Fibroblast of lung (primary cell): ENCODE results near the gene DHX58. TPM values are rescaled to one million over a fixed set of nuclear protein-coding genes. Genes with fewer than 3 reads are reported as not detected.

Experiments
- DNase-seq, 2 donors: peaks; one replicate each; pipeline versions ENCODE4 v3.0.0 to v3.0.0-alpha.2; 2010; ENCODE audit warnings: low read depth in 2 of 2
- H2AFZ ChIP-seq: 2 replicates; pipeline ENCODE4 v1.5.1; 2012; ENCODE audit warnings: low read length, control low read depth, inconsistent platforms
- H3K27ac ChIP-seq: 2 replicates; pipeline ENCODE4 v1.5.1; 2011; ENCODE audit warnings: low read length, control low read depth; ENCODE audit not compliant: insufficient read depth
- H3K27me3 ChIP-seq: 2 replicates; pipeline ENCODE4 v1.5.1; 2011; ENCODE audit warnings: mild to moderate bottlenecking, low read length; ENCODE audit not compliant: control insufficient read depth, insufficient read depth
- H3K36me3 ChIP-seq: 2 replicates; pipeline ENCODE4 v1.5.1; 2011; ENCODE audit warnings: low read length; ENCODE audit not compliant: control insufficient read depth, insufficient read depth
- H3K4me1 ChIP-seq: 2 replicates; pipeline ENCODE4 v1.5.1; 2011; ENCODE audit warnings: low read length; ENCODE audit not compliant: control insufficient read depth, insufficient read depth; ENCODE audit errors: extremely low read depth
- H3K4me2 ChIP-seq: 2 replicates; pipeline ENCODE4 v1.5.1; 2011; ENCODE audit warnings: low read length, control low read depth; ENCODE audit not compliant: insufficient read depth; ENCODE audit errors: extremely low read depth
- H3K4me3 ChIP-seq, 4 experiments: fragments of 200-600 bp in 1 of 4; sonication (generic) in 1 of 4; replicated peaks in 1 of 4; 2 replicates each; pipeline ENCODE4 v1.5.1; 2011 to 2016; ENCODE audit warnings: low read length in 4 of 4, low read depth in 3 of 4, mild to moderate bottlenecking in 3 of 4, control low read depth in 2 of 4, inconsistent platforms in 1 of 4, mixed read lengths in 1 of 4; ENCODE audit not compliant: insufficient read depth in 1 of 4; ENCODE audit errors: control extremely low read depth in 1 of 4
- H3K79me2 ChIP-seq: 2 replicates; pipeline ENCODE4 v1.5.1; 2012; ENCODE audit warnings: mild to moderate bottlenecking, low read length, inconsistent platforms; ENCODE audit not compliant: control insufficient read depth, insufficient read depth
- H3K9ac ChIP-seq: 2 replicates; pipeline ENCODE4 v1.5.1; 2011; ENCODE audit warnings: mild to moderate bottlenecking, low read length, control low read depth; ENCODE audit not compliant: insufficient read depth
- H3K9me3 ChIP-seq: 2 replicates; pipeline ENCODE4 v1.5.1; 2012; ENCODE audit warnings: low read depth, low read length; ENCODE audit not compliant: control insufficient read depth, insufficient read depth
- H4K20me1 ChIP-seq: 2 replicates; pipeline ENCODE4 v1.5.1; 2011; ENCODE audit warnings: low read length; ENCODE audit not compliant: control insufficient read depth, insufficient read depth; ENCODE audit errors: extremely low read depth
- EZH2 ChIP-seq: IDR thresholded peaks from 2 replicates; pipeline ENCODE4 v1.5.1; 2012; ENCODE audit warnings: low read length, control low read depth, mild to moderate bottlenecking; ENCODE audit errors: missing control alignments
- polyA plus RNA-seq, 2 donors: library from polyadenylated mRNA; depleted of rRNA in 1 of 2; stranded (reverse) in 1 of 2; unstranded in 1 of 2; fragments of >200 nt; gene quantifications; 2 replicates each; pipeline ENCODE4 v1.2.1, GENCODE V29; 2011 to 2012; ENCODE audit warnings: missing spikeins in 1 of 2
- total RNA-seq: library from RNA; depleted of rRNA; stranded (reverse); fragments of >200 nt; gene quantifications from 2 replicates; pipeline ENCODE4 v1.2.1, GENCODE V29; 2014
- TF ChIP-seq, protein P1 (sequence below), 2 donors: IDR thresholded peaks in 1 of 2; conservative IDR thresholded peaks in 1 of 2; 1 replicate in 1 of 2; 2 replicates in 1 of 2; pipeline ENCODE4 v1.5.1; 2011 to 2012; ENCODE audit warnings: low read length in 2 of 2, control low read depth in 1 of 2, inconsistent platforms in 1 of 2, low read depth in 1 of 2, mild to moderate bottlenecking in 1 of 2

DHX58 gene
- total and polyA plus RNA-seq, 2 donors (not counting 1 experiment from before 2014, with no cell fraction given) = 8.0 to 18.3 TPM

DNA sequence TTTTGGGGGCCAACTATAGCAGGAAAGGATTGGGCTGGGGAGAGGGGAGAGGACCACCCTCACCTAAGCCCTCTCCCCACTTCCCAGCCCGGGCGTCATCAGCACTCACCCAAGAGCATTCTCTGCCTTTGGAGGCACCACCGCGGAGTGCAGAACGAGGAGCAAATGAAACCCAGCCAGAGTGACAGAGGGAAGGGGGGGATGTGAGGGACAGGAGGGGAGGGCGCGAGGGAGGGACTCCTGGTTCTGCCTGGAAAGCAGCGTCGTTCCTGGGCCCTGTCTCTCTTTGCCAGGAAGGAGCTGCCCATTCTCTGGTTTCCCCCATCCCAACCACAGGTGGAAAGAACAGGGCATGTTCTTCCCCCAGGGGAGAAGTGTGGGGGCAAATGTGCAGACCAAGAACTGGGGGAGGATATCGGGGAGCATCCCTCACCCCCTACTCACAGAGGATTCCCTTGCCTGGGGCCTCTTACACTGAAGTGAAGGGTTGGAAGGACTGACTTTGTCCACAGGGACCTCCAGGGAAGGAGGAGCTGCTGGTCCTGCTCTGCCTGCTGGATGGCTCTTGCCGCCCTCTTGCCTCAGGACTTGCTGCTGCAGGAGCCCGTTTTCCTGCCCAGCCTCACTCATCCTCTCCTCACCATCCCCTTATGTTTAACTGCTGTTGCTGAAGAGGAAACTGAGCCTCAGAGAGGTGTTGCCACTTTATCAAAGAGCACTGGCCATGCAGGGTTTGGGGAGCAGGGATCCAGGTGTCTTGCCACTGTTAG, 58.6 kb downstream of the DHX58 start:
- no peaks in the 10 kb centered on the region for H3K79me2 ChIP-seq
- H3K4me3 ChIP-seq = no peak overlapping the region
- no peak overlapping the region for H3K9ac ChIP-seq
- no peak overlapping the region for H3K27ac ChIP-seq
- no peak overlapping the region for H3K4me2 ChIP-seq
- no peak for DNase-seq
- H3K36me3 ChIP-seq = no peaks in the 10 kb centered on the region
- H3K27me3 ChIP-seq = peaks cover 30% of the 10 kb centered on the region
- no peak overlapping the region for H2AFZ ChIP-seq
- peak; percentile 65 for TF ChIP-seq EZH2
- TF ChIP-seq, protein P1, sequence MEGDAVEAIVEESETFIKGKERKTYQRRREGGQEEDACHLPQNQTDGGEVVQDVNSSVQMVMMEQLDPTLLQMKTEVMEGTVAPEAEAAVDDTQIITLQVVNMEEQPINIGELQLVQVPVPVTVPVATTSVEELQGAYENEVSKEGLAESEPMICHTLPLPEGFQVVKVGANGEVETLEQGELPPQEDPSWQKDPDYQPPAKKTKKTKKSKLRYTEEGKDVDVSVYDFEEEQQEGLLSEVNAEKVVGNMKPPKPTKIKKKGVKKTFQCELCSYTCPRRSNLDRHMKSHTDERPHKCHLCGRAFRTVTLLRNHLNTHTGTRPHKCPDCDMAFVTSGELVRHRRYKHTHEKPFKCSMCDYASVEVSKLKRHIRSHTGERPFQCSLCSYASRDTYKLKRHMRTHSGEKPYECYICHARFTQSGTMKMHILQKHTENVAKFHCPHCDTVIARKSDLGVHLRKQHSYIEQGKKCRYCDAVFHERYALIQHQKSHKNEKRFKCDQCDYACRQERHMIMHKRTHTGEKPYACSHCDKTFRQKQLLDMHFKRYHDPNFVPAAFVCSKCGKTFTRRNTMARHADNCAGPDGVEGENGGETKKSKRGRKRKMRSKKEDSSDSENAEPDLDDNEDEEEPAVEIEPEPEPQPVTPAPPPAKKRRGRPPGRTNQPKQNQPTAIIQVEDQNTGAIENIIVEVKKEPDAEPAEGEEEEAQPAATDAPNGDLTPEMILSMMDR (conservative IDR thresholded peaks at IDR 0.05 in 1 of 2, IDR thresholded peaks at IDR 0.05 in 1 of 2; ENCODE audit: low read depth in 1 of 2, low read length in 2 of 2) = no peak
- no peaks in the 10 kb centered on the region for H3K9me3 ChIP-seq
- no peaks in the 10 kb centered on the region for H3K4me1 ChIP-seq
- no peaks in the 10 kb centered on the region for H4K20me1 ChIP-seq

DNA sequence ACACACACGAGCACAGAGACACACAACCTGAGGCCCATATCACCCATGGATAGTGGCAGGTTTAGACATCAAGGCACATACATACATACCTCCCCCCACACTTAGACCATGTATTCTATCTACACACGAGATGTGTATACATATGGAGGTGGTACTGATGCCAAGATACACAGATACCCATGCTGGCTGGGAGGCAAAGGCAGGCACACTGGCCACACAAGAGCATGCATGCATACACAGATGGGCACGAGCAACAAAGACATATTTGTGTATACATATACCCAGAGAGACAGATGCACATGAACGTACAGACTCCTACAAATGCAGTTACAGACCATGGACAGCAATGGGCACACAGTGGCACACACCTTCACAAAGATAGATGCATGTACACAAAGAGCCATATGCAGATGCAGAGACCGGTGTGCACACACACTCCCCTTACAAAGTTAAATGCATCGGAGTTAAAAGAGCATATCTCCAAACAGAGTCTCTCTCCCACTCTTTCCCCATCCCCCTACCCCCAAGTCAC, 60.1 kb downstream of the DHX58 start:
- no peaks in the 10 kb centered on the region for H3K79me2 ChIP-seq
- H2AFZ ChIP-seq = no peak overlapping the region
- peaks cover 31% of the 10 kb centered on the region for H3K27me3 ChIP-seq
- no peak overlapping the region for H3K9ac ChIP-seq
- no peaks in the 10 kb centered on the region for H3K4me1 ChIP-seq
- DNase-seq = no peak
- H3K36me3 ChIP-seq = no peaks in the 10 kb centered on the region
- H3K4me3 ChIP-seq = no peak overlapping the region
- no peaks in the 10 kb centered on the region for H3K9me3 ChIP-seq
- H3K4me2 ChIP-seq = no peak overlapping the region
- TF ChIP-seq, protein P1 (conservative IDR thresholded peaks at IDR 0.05 in 1 of 2, IDR thresholded peaks at IDR 0.05 in 1 of 2; ENCODE audit: low read depth in 1 of 2, low read length in 2 of 2) = no peak
- no peak for TF ChIP-seq EZH2
- H3K27ac ChIP-seq = no peak overlapping the region
- H4K20me1 ChIP-seq = no peaks in the 10 kb centered on the region

DNA sequence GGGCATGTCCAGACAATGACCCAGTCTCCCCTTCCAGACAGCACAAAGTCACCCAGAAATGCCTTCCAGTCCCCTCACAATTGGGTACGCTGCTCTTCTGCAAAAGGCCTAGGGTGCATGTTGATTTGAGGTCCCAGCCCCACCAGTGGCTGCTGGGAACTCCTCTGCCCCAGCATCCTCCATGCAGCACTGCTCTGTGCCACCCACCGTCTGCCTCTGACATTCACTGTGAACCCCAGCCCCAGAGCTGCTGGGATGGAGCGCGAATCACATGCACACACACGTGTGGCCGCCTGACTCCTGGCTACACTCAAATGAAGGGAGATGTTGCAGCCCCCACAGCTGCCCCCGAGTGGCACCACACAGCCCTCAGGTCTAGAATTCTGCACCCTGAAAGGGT, 60.9 kb downstream of the DHX58 start:
- DNase-seq = no peak
- Histone ChIP-seq H3K27ac (no peak overlapping the region), H3K9ac (no peak overlapping the region), H2AFZ (no peak overlapping the region), H3K4me3 (no peak overlapping the region), H3K27me3 (peaks cover 31% of the 10 kb centered on the region), H3K36me3 (no peaks in the 10 kb centered on the region), H4K20me1 (no peaks in the 10 kb centered on the region), H3K4me2 (no peak overlapping the region), H3K79me2 (no peaks in the 10 kb centered on the region), H3K9me3 (no peaks in the 10 kb centered on the region), H3K4me1 (no peaks in the 10 kb centered on the region)
- TF ChIP-seq, protein P1 (conservative IDR thresholded peaks at IDR 0.05 in 1 of 2, IDR thresholded peaks at IDR 0.05 in 1 of 2; ENCODE audit: low read depth in 1 of 2, low read length in 2 of 2) = no peak
- peak; percentile 4 for TF ChIP-seq EZH2

Other genes with a start within 250 kb of the DHX58 start
- 24.4 and 28.2 TPM in 2 replicates for gene KLHL11, start 247.3 kb downstream of the DHX58 start, total RNA-seq
- 8.1 and 8.7 TPM in 2 replicates for gene KLHL11, start 247.3 kb downstream of the DHX58 start, polyA plus RNA-seq
- gene ACLY, start 193.8 kb downstream of the DHX58 start, total RNA-seq = 108 and 312 TPM in 2 replicates
- gene ACLY, start 193.8 kb downstream of the DHX58 start, polyA plus RNA-seq = 225 and 241 TPM in 2 replicates
- 0.99 and 1.3 TPM in 2 replicates for gene ODAD4, start 182.1 kb downstream of the DHX58 start, total RNA-seq
- 0.36 and 0.50 TPM in 2 replicates for gene ODAD4, start 182.1 kb downstream of the DHX58 start, polyA plus RNA-seq
- 50.6 and 60.4 TPM in 2 replicates for gene CNP, start 145.9 kb downstream of the DHX58 start, total RNA-seq
- 57.7 and 59.9 TPM in 2 replicates for gene CNP, start 145.9 kb downstream of the DHX58 start, polyA plus RNA-seq
- gene DNAJC7, start 95.3 kb downstream of the DHX58 start, total RNA-seq = 59.6 and 78.8 TPM in 2 replicates
- gene DNAJC7, start 95.3 kb downstream of the DHX58 start, polyA plus RNA-seq = 53.5 and 56.4 TPM in 2 replicates
- 18.8 and 19.8 TPM in 2 replicates for gene NKIRAS2, start 92.6 kb downstream of the DHX58 start, total RNA-seq
- gene NKIRAS2, start 92.6 kb downstream of the DHX58 start, polyA plus RNA-seq = 36.0 and 37.7 TPM in 2 replicates
- gene C17orf113, start 62.1 kb downstream of the DHX58 start, total RNA-seq = 0.26 and 0.66 TPM in 2 replicates
- gene C17orf113, start 62.1 kb downstream of the DHX58 start, polyA plus RNA-seq = 0.02 and 0.07 TPM in 2 replicates
- under 0.01 TPM in 1 of 2 replicates, not detected in the other for gene ZNF385C, start 14.2 kb downstream of the DHX58 start, total RNA-seq
- gene ZNF385C, start 14.2 kb downstream of the DHX58 start, polyA plus RNA-seq = 0.03 TPM in 1 of 2 replicates, not detected in the other
- gene KAT2A, start 8.7 kb upstream of the DHX58 start, total RNA-seq = 7.4 and 7.8 TPM in 2 replicates
- gene KAT2A, start 8.7 kb upstream of the DHX58 start, polyA plus RNA-seq = 9.1 and 11.8 TPM in 2 replicates
- gene HSPB9, start 10.1 kb upstream of the DHX58 start, total RNA-seq = not detected in 2 replicates
- not detected in 2 replicates for gene HSPB9, start 10.1 kb upstream of the DHX58 start, polyA plus RNA-seq
- gene RAB5C, start 42.3 kb upstream of the DHX58 start, total RNA-seq = 44.7 and 65.2 TPM in 2 replicates
- gene RAB5C, start 42.3 kb upstream of the DHX58 start, polyA plus RNA-seq = 162 and 197 TPM in 2 replicates
- not detected in 2 replicates for gene KCNH4, start 68.4 kb upstream of the DHX58 start, total RNA-seq
- gene KCNH4, start 68.4 kb upstream of the DHX58 start, polyA plus RNA-seq = 0.01 and 0.03 TPM in 2 replicates
- gene HCRT, start 72.7 kb upstream of the DHX58 start, total RNA-seq = not detected in 2 replicates
- gene HCRT, start 72.7 kb upstream of the DHX58 start, polyA plus RNA-seq = not detected in 2 replicates
- gene GHDC, start 81.8 kb upstream of the DHX58 start, total RNA-seq = 20.0 and 26.6 TPM in 2 replicates
- 6.1 and 6.7 TPM in 2 replicates for gene GHDC, start 81.8 kb upstream of the DHX58 start, polyA plus RNA-seq
- 24.4 and 25.9 TPM in 2 replicates for gene STAT5B, start 163.7 kb upstream of the DHX58 start, total RNA-seq
- 18.0 and 29.6 TPM in 2 replicates for gene STAT5B, start 163.7 kb upstream of the DHX58 start, polyA plus RNA-seq
- gene STAT5A, start 175.8 kb upstream of the DHX58 start, total RNA-seq = 26.2 and 28.4 TPM in 2 replicates
- gene STAT5A, start 175.8 kb upstream of the DHX58 start, polyA plus RNA-seq = 5.5 and 6.9 TPM in 2 replicates